HG03175 (cell line): Measurements from ENCODE around the gene KRTAP5-11.
"Not testable (repeated sequence)": the region's sequence is repeated elsewhere in the genome, so short reads cannot be mapped to it uniquely, and the experiment has no call there.

Experiments used
- ATAC-seq: cut with Tn5 transposase; IDR thresholded peaks from one replicate; pipeline ENCODE4 v1.9.1; 2021; ENCODE audit warnings: mild to moderate bottlenecking, moderate library complexity; ENCODE audit not compliant: unreplicated experiment

KRTAP5-11 gene

GRCh38 chr11:71557257-71557656, 25.4 kb downstream of the KRTAP5-11 start:
- no peak for ATAC-seq

- no peak for ATAC-seq
These were observed 26.7 kb downstream of the KRTAP5-11 start for GRCh38 chr11:71556018-71556417.

- no peak for ATAC-seq
These were observed 27.2 kb downstream of the KRTAP5-11 start for GRCh38 chr11:71555508-71555907.

GRCh38 chr11:71554996-71555395, 27.7 kb downstream of the KRTAP5-11 start:
- ATAC-seq: no peak

GRCh38 chr11:71551711-71552110, 31.0 kb downstream of the KRTAP5-11 start:
- no peak for ATAC-seq

- ATAC-seq: no peak
These were observed 33.9 kb downstream of the KRTAP5-11 start for GRCh38 chr11:71548716-71549151.

- no peak for ATAC-seq
These were observed 34.6 kb downstream of the KRTAP5-11 start, which contains the start of gene KRTAP5-9 for GRCh38 chr11:71548120-71548519. Gene KRTAP5-9 (plus strand): TSS chr11:71548420. CDS start chr11:71548658, 238 bp downstream.

- ATAC-seq: no peak
These were observed 37.2 kb downstream of the KRTAP5-11 start for GRCh38 chr11:71545405-71545966.

- no peak for ATAC-seq
These were observed 38.0 kb downstream of the KRTAP5-11 start for GRCh38 chr11:71544525-71545214.

GRCh38 chr11:71543866-71544265, 38.8 kb downstream of the KRTAP5-11 start:
- no peak for ATAC-seq

GRCh38 chr11:71542879-71543777, 39.5 kb downstream of the KRTAP5-11 start:
- ATAC-seq: no peak

GRCh38 chr11:71542382-71542781, 40.3 kb downstream of the KRTAP5-11 start:
- ATAC-seq: no peak

- not testable (repeated sequence) for ATAC-seq
These were observed 42.0 kb downstream of the KRTAP5-11 start for GRCh38 chr11:71540521-71541304.

GRCh38 chr11:71539971-71540370, 42.7 kb downstream of the KRTAP5-11 start:
- ATAC-seq: not testable (repeated sequence)

- ATAC-seq: no peak
These were observed 43.7 kb downstream of the KRTAP5-11 start for GRCh38 chr11:71539017-71539416.

- no peak for ATAC-seq
These were observed 44.0 kb downstream of the KRTAP5-11 start for GRCh38 chr11:71538666-71538990.

GRCh38 chr11:71537977-71538665, 44.6 kb downstream of the KRTAP5-11 start, which contains the start of gene KRTAP5-8:
Gene KRTAP5-8 (plus strand): TSS chr11:71538025. CDS start chr11:71538056, 31 bp downstream.
- not testable (repeated sequence) for ATAC-seq

- ATAC-seq: no peak
These were observed 45.1 kb downstream of the KRTAP5-11 start for GRCh38 chr11:71537537-71537936.

GRCh38 chr11:71535825-71536224, 46.9 kb downstream of the KRTAP5-11 start:
- ATAC-seq: no peak
